NCI-H1105 (cell line): Measurements from ENCODE around the gene DDX39B.
"Not testable (repeated sequence)": the region's sequence is repeated elsewhere in the genome, so short reads cannot be mapped to it uniquely, and the experiment has no call there.

Source experiments
- DNase-seq: peaks from one replicate; lab custom pipeline; 2025; lab: John Stamatoyannopoulos, UW

DDX39B gene

GRCh38 chr6:31541658-31542521 lies at the start of gene DDX39B:
Gene DDX39B (minus strand): TSS chr6:31542003. CDS start chr6:31540532, 1,471 bp downstream.
- peak; percentile 97 for DNase-seq

GRCh38 chr6:31590691-31591090 lies 48.9 kb upstream of the DDX39B start:
- not testable (repeated sequence) for DNase-seq

GRCh38 chr6:31588871-31589650 lies 47.3 kb upstream of the DDX39B start:
- DNase-seq, result no peak

- no peak for DNase-seq
Measured at GRCh38 chr6:31587791-31588777, 46.3 kb upstream of the DDX39B start.

DNA sequence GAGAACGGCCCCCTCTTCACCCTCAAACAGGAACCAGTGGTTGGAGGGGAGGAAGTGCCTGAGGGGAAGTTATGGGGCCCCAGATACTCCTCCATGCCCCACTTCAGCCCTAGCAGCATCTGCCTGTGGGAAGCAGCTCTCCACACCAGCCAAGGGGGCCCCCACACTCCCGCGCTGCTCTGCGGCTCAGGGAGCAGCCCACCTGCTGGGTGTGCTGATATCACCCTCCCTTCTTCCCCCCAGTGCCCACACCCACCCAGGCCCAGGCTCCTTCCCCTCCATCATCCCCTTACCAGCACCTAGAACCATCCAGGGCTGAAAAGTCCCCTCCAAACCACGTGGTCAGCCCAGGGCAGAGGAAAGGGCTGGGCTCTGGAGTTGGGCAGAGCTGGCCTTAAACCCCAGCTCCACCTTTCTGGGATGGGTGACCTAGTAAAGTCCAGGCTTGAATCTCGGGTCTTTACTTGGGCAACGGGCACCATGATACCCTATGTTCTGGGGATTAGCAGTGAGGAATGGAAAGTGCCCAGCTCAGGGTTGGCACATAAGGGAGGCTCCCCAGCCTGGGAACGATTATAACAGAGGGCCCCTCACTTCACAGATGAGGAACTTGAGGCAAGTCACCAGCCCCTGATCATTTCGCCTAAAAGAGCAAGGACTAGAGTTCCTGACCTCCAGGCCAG lies 44.9 kb upstream of the DDX39B start:
- DNase-seq, result no peak

DNA sequence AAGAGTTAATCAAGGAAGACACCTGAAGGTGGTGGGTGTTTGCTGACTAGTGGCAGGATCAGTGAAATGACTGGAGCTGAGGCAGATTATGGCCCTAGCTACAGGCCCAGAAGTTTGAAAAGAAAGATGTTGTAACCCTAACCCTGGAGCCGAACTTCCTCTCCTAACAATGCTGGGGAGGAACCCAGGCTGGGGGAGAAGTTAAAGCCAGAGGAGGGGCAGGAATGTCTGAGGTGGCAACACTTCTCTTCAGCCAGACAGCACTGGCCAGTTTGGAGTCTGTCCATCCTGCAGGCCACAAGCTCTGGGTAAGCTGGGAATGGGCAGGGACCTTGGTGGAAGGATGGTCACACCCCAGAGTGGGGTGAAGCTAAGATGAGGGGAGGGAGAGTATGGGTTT lies 44.2 kb upstream of the DDX39B start, which contains the start of gene LST1:
Gene LST1, plus strand, starts transcription at position 270 of the 400 bp plus-strand sequence. CDS start 1,023 bp downstream, outside the sequence.
- DNase-seq, result no peak

- no peak for DNase-seq
Measured at GRCh38 chr6:31585491-31585890, 43.7 kb upstream of the DDX39B start.

DNA sequence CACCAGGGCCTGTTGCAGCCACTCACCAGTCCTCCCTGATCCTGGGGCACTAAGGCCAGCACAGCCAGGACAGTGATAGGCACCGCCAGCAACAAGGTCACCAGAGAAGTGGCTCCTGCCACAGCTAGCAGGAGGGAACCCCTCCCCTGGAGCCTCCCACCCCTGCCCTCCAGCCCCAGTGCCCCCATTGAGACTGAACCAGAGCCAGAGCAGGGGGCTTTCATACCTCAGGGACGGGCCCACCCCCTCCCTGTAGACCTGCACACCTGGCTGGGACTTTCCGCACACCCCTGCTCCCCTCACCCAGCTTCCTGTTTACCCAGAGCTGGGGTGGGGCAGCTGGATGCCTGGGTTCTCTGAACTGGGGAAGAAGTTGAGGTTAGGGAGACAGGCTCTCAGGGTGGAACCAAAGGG lies 40.4 kb upstream of the DDX39B start, which contains the start of gene LTB:
Gene LTB, minus strand, starts transcription at position 195 of the 414 bp plus-strand sequence. Its CDS starts 7 bp downstream, at position 188.
- no peak for DNase-seq

GRCh38 chr6:31581434-31582229 lies 39.8 kb upstream of the DDX39B start:
- no peak for DNase-seq

DNA sequence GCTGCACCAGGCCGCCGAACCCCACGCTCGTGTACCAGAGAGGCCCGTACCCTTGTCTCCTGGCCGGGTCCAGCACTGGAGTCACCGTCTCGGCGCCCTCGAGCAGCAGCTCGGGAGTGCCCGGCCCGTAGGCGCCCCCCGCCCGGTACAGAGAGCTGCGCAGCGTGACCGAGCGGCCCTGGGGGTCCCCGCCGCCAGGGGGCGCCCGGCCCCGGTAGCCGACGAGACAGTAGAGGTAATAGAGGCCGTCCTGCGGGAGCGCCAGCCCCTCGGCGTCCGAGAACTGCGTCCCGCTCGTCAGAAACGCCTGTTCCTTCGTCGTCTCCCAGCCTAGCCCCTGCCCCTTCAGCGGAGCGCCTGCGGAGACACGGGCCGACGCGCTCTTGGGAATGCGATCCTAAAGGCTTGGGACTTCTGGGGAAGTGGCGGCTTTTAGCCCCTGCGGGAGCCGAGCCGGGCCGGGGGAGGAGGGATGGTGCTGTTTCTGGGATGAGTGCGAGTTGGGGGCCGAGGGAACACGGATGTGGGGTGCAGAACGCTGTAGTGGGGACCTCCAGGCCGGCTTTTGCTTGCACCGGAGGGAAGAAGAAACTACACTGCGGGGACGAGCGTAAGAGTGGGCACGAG lies 39.1 kb upstream of the DDX39B start:
- peak; percentile 73 for DNase-seq

- DNase-seq, result no peak
Measured at GRCh38 chr6:31580438-31580740, 38.6 kb upstream of the DDX39B start.

- no peak for DNase-seq
Measured at GRCh38 chr6:31579546-31580437, 38.0 kb upstream of the DDX39B start.

DNA sequence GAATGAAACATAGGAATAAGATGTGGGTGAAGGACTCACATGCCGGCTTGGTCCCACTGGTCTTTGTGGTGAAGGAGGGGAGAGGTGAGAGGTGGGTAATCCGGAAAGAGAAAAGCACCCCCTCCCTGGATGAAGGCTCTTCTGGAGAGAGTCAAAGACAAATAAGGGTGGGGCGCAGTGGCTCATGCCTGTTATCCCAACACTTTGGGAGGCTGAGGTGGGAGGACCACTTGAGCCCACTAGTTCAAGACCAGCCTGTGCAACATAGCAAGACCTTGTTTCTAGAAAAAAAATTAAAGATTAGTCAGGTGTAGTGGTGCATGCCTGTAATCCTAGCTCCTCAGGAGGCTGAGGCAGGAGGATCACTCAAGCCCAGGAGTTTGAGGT lies 37.3 kb upstream of the DDX39B start:
- no peak for DNase-seq

DNA sequence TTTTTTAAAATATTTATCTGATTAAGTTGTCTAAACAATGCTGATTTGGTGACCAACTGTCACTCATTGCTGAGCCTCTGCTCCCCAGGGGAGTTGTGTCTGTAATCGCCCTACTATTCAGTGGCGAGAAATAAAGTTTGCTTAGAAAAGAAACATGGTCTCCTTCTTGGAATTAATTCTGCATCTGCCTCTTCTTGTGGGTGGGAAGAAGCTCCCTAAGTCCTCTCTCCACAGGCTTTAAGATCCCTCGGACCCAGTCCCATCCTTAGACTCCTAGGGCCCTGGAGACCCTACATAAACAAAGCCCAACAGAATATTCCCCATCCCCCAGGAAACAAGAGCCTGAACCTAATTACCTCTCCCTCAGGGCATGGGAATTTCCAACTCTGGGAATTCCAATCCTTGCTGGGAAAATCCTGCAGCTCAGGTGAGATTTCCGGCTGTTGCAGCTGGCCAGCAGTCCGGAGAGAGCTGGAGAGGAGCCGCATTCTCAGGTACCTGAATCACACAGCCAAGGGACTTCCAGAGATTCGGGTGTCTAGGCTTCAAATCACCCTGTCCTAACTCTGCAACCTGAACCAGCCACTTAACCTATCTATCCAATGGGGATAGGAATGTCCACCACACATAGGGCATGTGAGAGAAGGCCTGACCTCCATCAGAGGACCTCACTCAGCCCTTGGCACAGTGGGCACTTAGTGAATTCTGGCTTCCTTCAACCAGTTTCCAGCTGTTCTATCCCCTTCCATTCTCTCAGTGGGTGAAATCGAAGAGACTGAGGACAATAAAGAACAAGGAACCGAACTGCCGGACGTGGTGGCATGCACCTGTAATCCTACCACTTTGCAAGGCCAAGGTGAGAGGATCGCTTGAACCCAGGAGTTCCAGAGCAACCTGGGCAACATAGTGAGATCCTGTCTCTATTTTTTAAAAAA lies 36.6 kb upstream of the DDX39B start:
- DNase-seq, result no peak

GRCh38 chr6:31577579-31577966 lies 35.8 kb upstream of the DDX39B start:
- DNase-seq, result no peak

- DNase-seq, result no peak
Measured at GRCh38 chr6:31576897-31577578, 35.2 kb upstream of the DDX39B start.
